ENCODE measurements around the gene A1CF. TPM values are rescaled to one million over a fixed set of nuclear protein-coding genes. Genes with fewer than 3 reads are reported as not detected.

A1CF gene
- total and polyA plus RNA-seq, 10 of the 15 experiments (the other 5 are each of a cell fraction or from before 2014, with no cell fraction given): 0.10 TPM; not detected in 9

- no peaks in the 10 kb centered on the region for H3K4me1 ChIP-seq (ENCODE audit: control insufficient read depth, insufficient read depth, low read length)
- RAD21 ChIA-PET (ENCODE audit: unreplicated experiment): no interaction called here
- H4K20me1 ChIP-seq (ENCODE audit: control insufficient read depth, insufficient read depth): no peaks in the 10 kb centered on the region
- intact Hi-C loops (cut with micrococcal nuclease; ENCODE audit: unreplicated experiment): no loop called here
- H2AFZ ChIP-seq (ENCODE audit: control insufficient read depth, low read depth, low read length): no peak overlapping the region
- no peak overlapping the region for H3K4me2 ChIP-seq (ENCODE audit: control insufficient read depth, insufficient read depth)
- ATAC-seq (no peak), FAIRE-seq (no peak), DNase-seq (ENCODE audit: low read depth, low spot score) (no peak)
- no peaks in the 10 kb centered on the region for H3K36me3 ChIP-seq (ENCODE audit: control insufficient read depth in 2 of 2, insufficient read depth in 2 of 2, low read length in 1 of 2)
- SMC1A ChIA-PET (ENCODE audit: uncharacterized antibody, unreplicated experiment): no interaction called here
- POLR2A ChIA-PET: no interaction called here
- H3K9me3 ChIP-seq (replicated peaks; ENCODE audit: control insufficient read depth, insufficient read depth, low read length): no peaks in the 10 kb centered on the region
- in situ Hi-C loops (cut with MboI): no loop called here
- H3K79me2 ChIP-seq (ENCODE audit: control insufficient read depth, insufficient read depth, low read length): no peaks in the 10 kb centered on the region
- H3K27ac ChIP-seq (ENCODE audit: control insufficient read depth, insufficient read depth): no peak overlapping the region
- H3K4me3 ChIP-seq: no peak overlapping the region
- no peaks in the 10 kb centered on the region; a peak in 1 of 4 replicates for H3K27me3 ChIP-seq (replicated peaks in 1 of 2; ENCODE audit: control insufficient read depth in 2 of 2, insufficient read depth in 2 of 2, low read length in 1 of 2)
- 74% methylated on average over 1 of the region's 1 CpG for WGBS (ENCODE audit: insufficient coverage, insufficient replicate concordance, low lambda C conversion rate, missing lambda C conversion rate)
- BruUV-seq (replicated peaks): no TSS peak
- TF ChIP-seq EZH2 (IDR thresholded peaks at IDR 0.05; ENCODE audit: borderline replicate concordance, control insufficient read depth, low read depth, low read length): no peak
- no peak for TF ChIP-seq RAD51 (IDR thresholded peaks at IDR 0.05)
- TF ChIP-seq CHD1 (IDR thresholded peaks at IDR 0.05; ENCODE audit: low read depth, low read length): no peak
- TF ChIP-seq BACH1 (IDR thresholded peaks at IDR 0.05; ENCODE audit: borderline replicate concordance): no peak
- TF ChIP-seq TCF3 (IDR thresholded peaks at IDR 0.05; ENCODE audit: borderline replicate concordance, insufficient read depth, low read depth, low read length): no peak
- no peak for TF ChIP-seq JUND (IDR thresholded peaks at IDR 0.05; ENCODE audit: low read depth, low read length)
- TF ChIP-seq RELA (IDR thresholded peaks at IDR 0.05; ENCODE audit: borderline replicate concordance, partially characterized antibody): no peak
- TF ChIP-seq BMI1 (IDR thresholded peaks at IDR 0.05; ENCODE audit: borderline replicate concordance): no peak
- TF ChIP-seq, protein P1, sequence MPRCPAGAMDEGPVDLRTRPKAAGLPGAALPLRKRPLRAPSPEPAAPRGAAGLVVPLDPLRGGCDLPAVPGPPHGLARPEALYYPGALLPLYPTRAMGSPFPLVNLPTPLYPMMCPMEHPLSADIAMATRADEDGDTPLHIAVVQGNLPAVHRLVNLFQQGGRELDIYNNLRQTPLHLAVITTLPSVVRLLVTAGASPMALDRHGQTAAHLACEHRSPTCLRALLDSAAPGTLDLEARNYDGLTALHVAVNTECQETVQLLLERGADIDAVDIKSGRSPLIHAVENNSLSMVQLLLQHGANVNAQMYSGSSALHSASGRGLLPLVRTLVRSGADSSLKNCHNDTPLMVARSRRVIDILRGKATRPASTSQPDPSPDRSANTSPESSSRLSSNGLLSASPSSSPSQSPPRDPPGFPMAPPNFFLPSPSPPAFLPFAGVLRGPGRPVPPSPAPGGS (IDR thresholded peaks at IDR 0.05; ENCODE audit: borderline replicate concordance, insufficient read depth, low read depth, low read length, poor library complexity, severe bottlenecking): no peak
- TF ChIP-seq CHD2 (IDR thresholded peaks at IDR 0.05; ENCODE audit: borderline replicate concordance, low read depth, low read length): no peak
- no peak for TF ChIP-seq SP1 (IDR thresholded peaks at IDR 0.05; ENCODE audit: low read depth, low read length)
- CTCF ChIA-PET: interaction anchor here (1.1 kb wide), 1 partner anchor 10 kb away, joined by 3 read pairs; no protein-coding TSS in a partner anchor
- H3K9ac ChIP-seq (ENCODE audit: control insufficient read depth, insufficient read depth, low read length): no peak overlapping the region
These were observed 85.8 kb downstream of the A1CF start for GRCh38 chr10:50799595-50799994.

Data from GM12878 (cell line).